Panc1 (cell line): ENCODE measurements around the gene SERPINF2. TPM values are rescaled to one million over a fixed set of nuclear protein-coding genes. Genes with fewer than 3 reads are reported as not detected.

ENCODE experiments used
- total RNA-seq: library from RNA; stranded (reverse); gene quantifications from one replicate; pipeline ENCODE4 v1.2.1, GENCODE V29; 2021; ENCODE audit not compliant: unreplicated experiment

Gene SERPINF2
- total RNA-seq, 1 experiment from 2014 or later, result 0.77 TPM

Other genes with a start within 250 kb of the SERPINF2 start
- 21.3 TPM for gene INPP5K, start 226.3 kb upstream of the SERPINF2 start, total RNA-seq
- gene PITPNA, start 180.1 kb upstream of the SERPINF2 start, total RNA-seq, result 64.5 TPM
- 23.3 TPM for gene SLC43A2, start 114.0 kb upstream of the SERPINF2 start, total RNA-seq
- gene SCARF1, start 97.1 kb upstream of the SERPINF2 start, total RNA-seq, result 6.6 TPM
- 20.8 TPM for gene RILP, start 93.0 kb upstream of the SERPINF2 start, total RNA-seq
- gene PRPF8, start 58.0 kb upstream of the SERPINF2 start, total RNA-seq, result 296 TPM
- 7.0 TPM for gene TLCD2, start 32.5 kb upstream of the SERPINF2 start, total RNA-seq
- 29.5 TPM for gene WDR81, start 18.2 kb upstream of the SERPINF2 start, total RNA-seq
- 4.6 TPM for gene SERPINF1, start 19.2 kb downstream of the SERPINF2 start, total RNA-seq
- gene SMYD4, start 87.0 kb downstream of the SERPINF2 start, total RNA-seq, result 17.1 TPM
- 150 TPM for gene RPA1, start 87.1 kb downstream of the SERPINF2 start, total RNA-seq